HG02798 (cell line): ENCODE measurements around the gene NRL.
A peak's percentile ranks its signal among the peaks of the same experiment; 100 is the strongest.

ENCODE experiments used
- ATAC-seq: cut with Tn5 transposase; IDR thresholded peaks from one replicate; pipeline ENCODE4 v1.9.1; 2021; ENCODE audit warnings: mild to moderate bottlenecking; ENCODE audit not compliant: unreplicated experiment, poor library complexity

NRL gene

DNA sequence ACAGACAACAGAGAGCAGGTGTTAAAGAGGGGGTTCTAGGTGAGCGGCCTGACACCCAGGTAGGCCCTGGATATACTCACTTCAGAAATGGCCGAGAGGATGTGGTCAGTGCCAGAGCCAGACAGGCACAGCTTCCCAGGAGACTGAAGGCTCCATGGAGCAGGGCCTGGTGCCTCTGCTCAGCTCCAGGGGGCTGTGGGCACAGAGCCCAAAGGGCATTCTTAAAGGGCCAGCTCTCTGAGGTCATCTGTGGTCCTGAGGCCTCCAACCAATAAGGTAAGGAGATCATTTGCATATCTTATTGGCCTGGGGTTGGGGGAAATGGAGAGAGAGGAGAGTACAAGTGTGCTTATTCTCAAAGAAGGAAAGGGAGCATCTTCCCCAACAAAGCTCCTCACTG is 30.3 kb downstream of the NRL start:
- ATAC-seq = no peak

- ATAC-seq = no peak
Measured at GRCh38 chr14:24083462-24083861, 31.3 kb downstream of the NRL start.

DNA sequence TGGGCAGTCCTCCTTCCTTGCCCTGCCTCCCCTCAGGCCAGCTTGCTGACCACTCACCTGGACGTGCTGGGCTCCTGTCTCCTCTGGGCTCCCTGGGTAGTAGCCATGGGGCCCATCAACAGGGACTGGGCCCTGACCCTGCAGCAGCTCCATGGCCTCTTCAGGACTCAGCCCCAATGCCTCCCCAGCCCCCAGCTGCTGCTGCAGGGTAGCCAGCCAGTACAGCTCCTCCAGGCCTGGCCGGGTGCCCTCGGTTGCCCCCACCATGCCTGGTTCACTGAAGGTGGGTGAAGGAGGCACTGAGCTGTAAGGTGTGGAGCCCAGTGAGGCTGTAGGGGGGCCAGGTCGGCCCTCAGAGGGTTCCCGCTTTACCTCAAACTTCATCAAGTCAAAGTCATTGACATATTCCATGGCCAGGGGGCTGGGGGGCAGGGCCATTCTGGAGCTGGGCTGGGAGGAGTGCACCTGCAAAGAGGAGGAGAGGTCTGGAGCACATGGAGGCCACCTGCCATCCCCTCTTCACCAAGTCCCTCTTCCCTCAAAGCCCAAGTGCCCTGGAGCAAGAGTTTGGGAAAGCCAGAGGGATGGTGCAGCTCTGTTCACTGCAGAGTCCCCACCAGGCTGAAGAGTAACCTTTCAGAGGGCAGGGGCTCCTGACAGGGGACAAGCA is 32.2 kb downstream of the NRL start:
- no peak for ATAC-seq

- ATAC-seq = no peak
Measured at GRCh38 chr14:24081739-24082211, 33.0 kb downstream of the NRL start.

DNA sequence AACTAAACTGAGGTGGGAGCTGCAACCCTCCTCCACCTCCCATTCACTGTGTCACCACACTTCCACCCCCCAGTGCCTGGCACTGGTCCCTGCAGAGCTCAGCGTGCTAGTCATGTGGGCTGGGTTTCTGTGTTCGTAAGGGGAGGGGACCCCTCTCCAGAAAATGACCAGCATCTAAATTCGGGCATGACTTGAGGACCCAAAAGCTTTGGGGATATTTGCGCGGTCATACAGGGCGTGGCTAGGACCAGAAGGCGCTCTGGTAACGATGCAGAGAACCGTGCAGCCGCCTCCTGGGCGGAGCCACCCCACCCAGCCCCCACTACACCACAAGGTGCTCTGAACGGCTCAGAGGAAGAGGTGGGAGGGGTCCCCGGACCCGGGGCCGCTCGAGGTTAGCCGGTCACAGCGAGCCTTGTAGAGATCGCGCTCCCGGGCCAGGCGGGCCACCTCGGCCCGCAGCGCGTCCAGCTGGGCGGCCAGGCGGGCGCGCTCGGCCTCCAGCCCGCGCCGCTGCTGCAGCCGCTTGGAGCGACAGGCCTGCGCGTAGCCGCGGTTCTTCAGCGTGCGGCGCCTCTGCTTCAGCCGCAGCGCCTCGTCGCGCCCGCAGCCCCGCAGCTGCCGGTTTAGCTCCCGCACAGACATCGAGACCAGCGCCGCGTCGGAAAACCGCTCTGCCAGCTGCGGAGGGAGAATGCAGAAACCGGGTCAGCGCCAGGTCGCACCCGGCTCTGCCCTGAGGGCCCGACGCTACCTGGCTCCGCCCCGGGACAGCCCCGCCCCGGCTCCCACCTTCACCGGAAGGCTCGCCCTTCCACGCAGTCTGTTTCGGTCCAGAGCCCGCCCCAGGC is 33.6 kb downstream of the NRL start:
- peak; percentile 84 for ATAC-seq

GRCh38 chr14:24080142-24080530 is 34.6 kb downstream of the NRL start:
- no peak for ATAC-seq

- no peak for ATAC-seq
Measured at GRCh38 chr14:24079491-24080141, 35.1 kb downstream of the NRL start.

- ATAC-seq = no peak
Measured at GRCh38 chr14:24078146-24078545, 36.6 kb downstream of the NRL start.

- ATAC-seq = no peak
Measured at GRCh38 chr14:24077086-24077485, 37.7 kb downstream of the NRL start.

DNA sequence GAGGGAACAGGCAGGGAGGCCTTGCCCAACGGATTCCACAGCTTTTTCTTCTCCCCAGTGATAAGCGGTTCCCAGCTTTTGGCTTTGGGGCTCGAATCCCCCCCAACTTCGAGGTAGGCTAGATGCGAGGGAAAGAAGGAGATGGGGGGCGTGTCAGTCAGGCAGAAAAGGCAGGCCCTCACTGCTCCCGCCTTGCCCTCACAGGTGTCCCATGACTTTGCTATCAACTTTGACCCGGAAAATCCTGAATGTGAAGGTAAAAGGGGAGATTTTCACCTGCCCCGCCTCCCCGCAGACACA is 38.5 kb downstream of the NRL start:
- ATAC-seq = no peak

DNA sequence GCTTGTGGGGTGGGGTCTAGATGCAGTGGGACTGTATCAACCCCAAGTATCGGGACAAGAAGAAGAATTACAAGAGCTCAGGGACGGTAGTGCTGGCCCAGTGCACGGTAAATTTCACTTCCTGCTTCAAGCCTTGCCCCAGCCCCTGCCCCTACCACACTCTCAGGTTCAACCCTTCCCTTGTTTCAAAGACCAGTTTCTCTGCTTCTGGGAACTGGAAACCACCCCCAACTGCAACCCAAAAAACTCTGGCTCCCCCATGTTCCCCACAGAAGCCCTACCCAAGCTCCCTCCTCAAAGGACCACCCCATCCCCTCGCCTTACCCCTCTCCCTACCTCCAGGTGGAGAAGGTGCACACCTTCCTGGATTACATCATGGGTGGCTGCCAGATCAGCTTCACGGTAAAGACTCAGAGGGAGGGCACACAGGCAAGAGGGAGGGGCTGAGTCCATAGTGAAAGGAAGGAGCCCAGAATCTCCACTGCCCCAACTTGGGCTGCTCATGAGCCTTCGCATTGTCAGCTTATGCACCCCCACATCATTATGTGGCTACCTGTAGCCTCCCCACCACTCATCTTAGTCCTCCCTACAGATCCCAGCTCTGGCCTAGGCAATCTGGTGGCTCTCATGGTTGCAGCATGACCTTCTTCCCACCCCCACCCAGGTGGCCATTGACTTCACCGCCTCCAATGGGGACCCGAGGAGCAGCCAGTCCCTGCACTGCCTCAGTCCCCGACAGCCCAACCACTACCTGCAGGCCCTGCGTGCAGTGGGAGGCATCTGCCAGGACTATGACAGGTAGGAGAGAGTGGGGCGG is 39.1 kb downstream of the NRL start:
- ATAC-seq = no peak

DNA sequence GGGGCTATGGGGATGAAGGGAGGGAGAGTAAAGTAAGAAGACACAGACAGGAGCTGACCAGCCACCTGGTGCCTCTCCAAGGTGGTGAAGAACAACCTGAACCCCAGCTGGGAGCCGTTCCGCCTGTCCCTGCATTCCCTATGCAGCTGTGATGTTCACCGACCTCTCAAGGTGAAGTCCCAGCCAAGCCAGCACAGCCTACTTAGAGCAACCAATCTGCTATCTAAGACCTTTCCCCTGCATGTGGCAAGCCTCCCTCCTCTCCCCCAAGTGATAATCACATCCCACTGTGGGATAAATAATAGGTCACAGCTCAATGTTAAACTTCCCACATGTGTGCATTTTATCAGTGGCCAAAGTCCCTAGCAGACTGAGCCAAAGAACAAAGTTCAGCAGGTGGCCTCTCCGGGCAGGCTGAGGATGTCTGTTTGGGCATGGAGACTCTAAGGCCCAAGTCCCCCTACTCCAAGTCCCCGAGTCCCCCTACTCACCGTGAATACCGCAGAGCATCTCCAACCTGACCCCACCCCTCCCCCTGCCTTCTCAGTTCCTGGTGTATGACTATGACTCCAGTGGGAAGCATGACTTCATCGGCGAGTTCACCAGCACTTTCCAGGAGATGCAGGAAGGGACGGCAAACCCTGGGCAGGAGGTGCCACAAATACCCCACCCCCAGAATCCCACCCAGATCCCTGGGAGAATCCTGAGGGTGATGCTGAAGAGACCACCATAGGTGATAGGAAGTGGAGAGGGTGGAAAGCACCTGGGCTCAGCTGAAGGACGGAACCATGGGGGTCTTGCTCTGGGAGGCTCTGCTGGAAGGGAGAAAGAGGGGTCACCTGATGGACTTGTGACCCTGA is 39.9 kb downstream of the NRL start:
- ATAC-seq = no peak

GRCh38 chr14:24072881-24073877 is 41.6 kb downstream of the NRL start:
- no peak for ATAC-seq

DNA sequence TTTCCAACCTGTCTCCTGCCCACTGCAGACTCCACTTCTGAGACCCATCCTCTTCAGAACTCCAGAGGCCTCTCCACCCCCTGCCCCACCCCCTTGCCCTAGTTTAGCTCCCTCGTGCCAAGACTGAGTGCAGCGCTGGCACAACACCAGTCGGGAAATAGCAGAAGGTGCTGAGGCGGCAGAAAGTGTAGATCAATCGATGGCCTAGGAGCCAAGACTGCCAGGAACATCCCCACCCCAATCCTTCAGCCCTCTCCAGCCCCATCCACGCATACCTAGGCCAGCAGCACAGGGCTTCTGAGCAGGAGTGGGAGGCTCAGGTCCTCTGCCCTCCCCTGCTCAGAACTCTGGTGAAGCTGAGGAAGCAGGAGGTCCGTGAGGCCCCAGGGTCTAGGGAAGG is 42.3 kb downstream of the NRL start:
- no peak for ATAC-seq

DNA sequence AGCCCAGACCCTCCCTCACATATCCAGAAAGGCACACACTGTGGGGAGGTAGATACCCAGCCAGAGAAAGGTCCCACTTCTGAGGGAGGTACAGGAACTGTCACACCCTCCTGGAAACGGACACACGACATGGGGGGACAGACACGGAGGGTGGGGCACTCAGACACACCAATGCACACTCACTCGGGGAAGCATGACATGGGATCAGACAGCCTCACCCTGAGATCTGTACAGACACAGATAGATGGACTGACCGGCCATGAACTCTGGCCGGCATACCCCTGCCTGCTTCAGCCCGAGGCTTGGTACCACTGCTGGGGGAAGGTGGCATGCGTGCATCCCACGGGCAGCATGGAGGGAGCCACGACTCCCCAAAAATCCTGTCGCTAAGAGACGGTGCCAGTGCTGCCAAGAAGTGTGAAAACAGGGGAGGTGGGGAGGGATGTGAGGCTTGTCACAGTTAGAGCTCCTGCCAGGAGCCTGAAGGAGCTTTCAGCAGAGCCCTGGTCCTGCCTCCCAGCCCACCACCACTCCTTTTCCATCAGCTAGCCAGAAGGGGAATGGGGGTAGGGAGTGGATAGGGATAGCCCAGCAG is 42.8 kb downstream of the NRL start:
- no peak for ATAC-seq

DNA sequence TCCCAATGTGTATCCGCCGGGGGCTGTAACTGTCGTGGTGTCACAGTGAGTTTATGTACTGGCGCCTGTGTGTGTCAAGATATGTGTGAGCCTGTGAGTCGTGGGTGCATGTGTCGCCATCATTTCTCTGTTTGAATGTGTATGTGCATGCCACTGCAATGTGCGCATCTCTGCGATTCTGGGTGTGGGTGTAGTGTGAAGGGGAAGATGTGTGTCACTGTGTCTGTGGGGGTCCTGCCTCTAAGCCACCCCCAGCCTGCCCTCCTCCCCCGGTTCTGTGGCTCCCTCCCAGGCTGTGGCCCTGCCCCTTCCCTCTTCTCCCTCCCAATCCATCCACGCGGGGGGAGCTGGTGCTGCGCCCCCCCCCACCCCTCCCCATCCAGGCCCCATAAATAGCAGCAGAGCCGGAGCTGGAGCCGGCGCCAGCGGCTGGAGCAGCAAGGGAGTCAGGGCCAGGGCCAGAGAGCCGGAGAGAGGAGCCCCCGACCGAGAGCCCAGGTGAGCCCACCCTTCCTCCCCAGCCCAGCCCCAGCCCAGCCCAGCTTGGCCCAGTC is 43.5 kb downstream of the NRL start, which contains the start of gene CPNE6:
Gene CPNE6 (plus strand): TSS at position 419 of the 554 bp plus-strand sequence. CDS start 1,375 bp downstream, outside the sequence.
- no peak for ATAC-seq

GRCh38 chr14:24070285-24071143 is 44.2 kb downstream of the NRL start:
- no peak for ATAC-seq
